GM10248 (cell line): Measurements from ENCODE around the gene MT1B.

ENCODE experiments used
- CTCF ChIA-PET: fragments of 300-600 bp; sonication (Branson Sonifier 250); formaldehyde crosslinking; extraction: SDS; loops from one replicate; lab custom pipeline; 2021; ENCODE audit warnings: antibody characterized with exemption; lab: Yijun Ruan, JAX
- POLR2A ChIA-PET: fragments of 350-650 bp; sonication (Branson Sonifier 250); formaldehyde crosslinking; extraction: SDS; loops from one replicate; lab custom pipeline; 2020; ENCODE audit warnings: antibody characterized with exemption; lab: Yijun Ruan, JAX
- DNase-seq: peaks from one replicate; pipeline ENCODE4 v3.0.0; 2012; ENCODE audit errors: extremely low spot score
- TF ChIP-seq, protein P1 (sequence below): IDR thresholded peaks from 2 replicates; pipeline ENCODE4 v1.5.1; 2012; ENCODE audit warnings: mild to moderate bottlenecking, low read depth; ENCODE audit errors: extremely low read depth, missing control alignments, control extremely low read depth

The MT1B gene

DNA sequence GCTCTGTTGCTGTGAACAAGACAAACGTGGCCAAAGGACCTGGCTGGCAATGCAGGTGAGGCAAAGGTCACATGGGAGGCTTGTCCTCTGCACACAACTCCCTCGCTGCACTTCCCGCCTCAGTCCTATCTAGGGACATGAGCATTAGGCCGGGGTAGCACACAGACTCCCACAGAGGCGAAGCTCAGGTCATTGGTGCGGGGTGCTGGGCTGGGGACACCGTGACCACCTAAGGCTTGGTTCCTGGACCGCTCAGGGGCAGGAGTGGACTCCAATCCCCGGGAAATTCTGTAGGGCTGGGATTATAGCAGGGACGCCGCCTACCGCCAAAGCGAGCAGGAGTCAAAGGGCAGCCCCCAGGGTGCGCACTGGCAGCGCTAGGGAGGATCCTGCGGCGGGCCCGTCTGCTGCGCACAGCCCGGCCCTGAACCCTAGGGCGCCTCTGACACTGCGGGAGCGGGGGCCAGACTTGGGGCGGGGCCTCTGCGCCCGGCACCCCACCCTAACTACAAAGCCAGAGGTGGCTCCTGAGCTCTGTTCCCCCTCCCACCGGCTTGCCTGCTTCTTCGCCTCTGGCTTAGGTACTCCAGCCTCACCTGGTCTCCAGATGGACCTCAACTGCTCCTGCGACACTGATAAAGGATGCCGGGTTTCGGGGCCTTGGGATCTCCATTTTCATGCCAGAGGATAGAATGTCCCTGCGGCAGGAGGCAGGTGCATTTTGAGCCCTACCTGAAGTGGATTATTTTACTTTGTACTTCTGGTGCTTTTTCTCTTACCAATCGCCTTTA is 3.9 kb upstream of the MT1B start:
- ChIA-PET POLR2A (no interaction called here), CTCF (no interaction called here)
- TF ChIP-seq, protein P1, sequence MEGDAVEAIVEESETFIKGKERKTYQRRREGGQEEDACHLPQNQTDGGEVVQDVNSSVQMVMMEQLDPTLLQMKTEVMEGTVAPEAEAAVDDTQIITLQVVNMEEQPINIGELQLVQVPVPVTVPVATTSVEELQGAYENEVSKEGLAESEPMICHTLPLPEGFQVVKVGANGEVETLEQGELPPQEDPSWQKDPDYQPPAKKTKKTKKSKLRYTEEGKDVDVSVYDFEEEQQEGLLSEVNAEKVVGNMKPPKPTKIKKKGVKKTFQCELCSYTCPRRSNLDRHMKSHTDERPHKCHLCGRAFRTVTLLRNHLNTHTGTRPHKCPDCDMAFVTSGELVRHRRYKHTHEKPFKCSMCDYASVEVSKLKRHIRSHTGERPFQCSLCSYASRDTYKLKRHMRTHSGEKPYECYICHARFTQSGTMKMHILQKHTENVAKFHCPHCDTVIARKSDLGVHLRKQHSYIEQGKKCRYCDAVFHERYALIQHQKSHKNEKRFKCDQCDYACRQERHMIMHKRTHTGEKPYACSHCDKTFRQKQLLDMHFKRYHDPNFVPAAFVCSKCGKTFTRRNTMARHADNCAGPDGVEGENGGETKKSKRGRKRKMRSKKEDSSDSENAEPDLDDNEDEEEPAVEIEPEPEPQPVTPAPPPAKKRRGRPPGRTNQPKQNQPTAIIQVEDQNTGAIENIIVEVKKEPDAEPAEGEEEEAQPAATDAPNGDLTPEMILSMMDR: no peak
- no peak for DNase-seq

DNA sequence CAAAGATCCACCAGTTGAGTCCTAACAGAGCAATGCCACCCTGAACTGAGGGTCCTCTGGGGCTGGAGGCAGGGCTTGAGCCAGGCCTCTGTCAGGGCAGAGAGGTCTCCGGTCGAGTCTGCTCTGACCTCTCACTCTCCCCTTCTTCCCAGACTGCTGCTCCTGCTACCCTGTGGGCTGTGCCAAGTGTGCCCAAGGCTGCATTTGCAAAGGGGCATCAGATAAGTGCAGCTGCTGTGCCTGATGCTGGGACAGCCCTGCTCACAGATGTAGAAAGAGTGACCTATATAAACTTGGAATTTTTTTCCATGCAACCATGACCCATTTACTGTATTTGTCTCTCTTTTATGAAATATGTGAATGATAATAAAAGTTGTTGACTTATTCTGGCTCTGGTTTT is 2.4 kb upstream of the MT1B start:
- DNase-seq: no peak
- CTCF ChIA-PET: no interaction called here
- TF ChIP-seq, protein P1: no peak
- POLR2A ChIA-PET: no interaction called here

DNA sequence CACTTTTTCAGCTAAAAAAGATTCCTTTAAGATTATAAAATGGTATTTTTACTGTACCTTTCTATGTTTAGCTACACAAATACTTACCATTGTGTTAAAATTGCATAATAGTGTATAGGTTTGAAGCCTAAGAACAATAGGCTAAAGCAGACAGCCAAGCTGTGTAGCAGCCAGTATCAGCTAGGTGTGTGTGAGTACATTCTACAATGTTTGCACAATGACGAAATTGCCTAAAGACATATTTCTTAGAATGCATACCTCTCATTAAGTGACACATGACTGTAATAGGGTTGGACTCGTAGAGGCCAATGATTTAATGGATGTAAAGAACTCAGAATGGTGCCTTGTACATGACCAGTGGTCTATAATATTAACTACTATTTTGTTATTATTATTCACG is 1.9 kb upstream of the MT1B start:
- POLR2A ChIA-PET: no interaction called here
- TF ChIP-seq, protein P1: no peak
- CTCF ChIA-PET: no interaction called here

DNA sequence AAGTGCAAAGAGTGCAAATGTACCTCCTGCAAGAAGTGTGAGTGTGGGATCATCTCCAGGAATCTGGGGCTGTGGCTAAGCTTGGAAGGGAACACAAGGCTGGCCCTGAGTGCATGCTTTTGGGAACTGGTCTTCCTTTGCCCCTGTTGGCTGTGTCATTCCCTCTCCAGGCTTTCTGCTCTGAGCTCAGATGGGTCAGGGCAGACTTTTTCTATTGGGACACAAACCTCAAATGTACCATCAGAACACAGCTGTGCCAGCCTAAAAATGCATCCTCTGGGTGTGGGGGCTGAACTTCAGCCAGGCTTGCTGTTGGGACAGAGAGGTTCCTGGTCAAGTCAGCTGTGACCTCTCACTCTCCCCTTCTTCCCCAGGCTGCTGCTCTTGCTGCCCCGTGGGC is 914 bp downstream of the MT1B start:
- TF ChIP-seq, protein P1: no peak
- DNase-seq: no peak
- ChIA-PET CTCF (interaction anchor here (1.0 to 1.6 kb wide), 2 partner anchors 9 to 49 kb away, joined by 3 to 4 read pairs; no protein-coding TSS in a partner anchor), POLR2A (interaction anchor here (0.6 kb wide), 1 partner anchor 83 kb away, joined by 3 read pairs; no protein-coding TSS in a partner anchor)

More for the DNA sequence above, 1.9 kb upstream of the MT1B start:
- DNase-seq: no peak

DNA sequence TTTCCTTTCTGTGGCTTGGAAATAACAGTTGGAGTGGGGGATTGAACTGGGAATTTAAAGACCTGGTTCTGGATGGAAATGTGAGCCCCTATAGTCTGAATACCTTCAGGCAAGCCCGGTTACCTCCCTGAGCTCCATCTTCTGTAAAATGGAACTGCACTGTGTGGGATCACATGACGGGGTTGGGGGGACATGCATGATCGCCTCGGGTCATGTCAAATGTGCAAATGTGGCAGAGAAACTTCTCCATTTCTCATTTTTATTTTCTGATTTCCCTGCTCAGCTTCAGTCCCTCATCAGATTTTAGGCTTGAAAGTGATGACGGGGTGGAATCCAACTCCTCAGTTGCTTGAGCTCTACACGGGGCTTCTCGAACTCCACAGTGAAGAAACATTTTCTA is 1.5 kb downstream of the MT1B start:
- TF ChIP-seq, protein P1: no peak
- CTCF ChIA-PET: interaction anchor here (1.0 to 1.6 kb wide), 2 partner anchors 8 to 49 kb away, joined by 3 to 4 read pairs; no protein-coding TSS in a partner anchor
- no peak for DNase-seq
- POLR2A ChIA-PET: no interaction called here

DNA sequence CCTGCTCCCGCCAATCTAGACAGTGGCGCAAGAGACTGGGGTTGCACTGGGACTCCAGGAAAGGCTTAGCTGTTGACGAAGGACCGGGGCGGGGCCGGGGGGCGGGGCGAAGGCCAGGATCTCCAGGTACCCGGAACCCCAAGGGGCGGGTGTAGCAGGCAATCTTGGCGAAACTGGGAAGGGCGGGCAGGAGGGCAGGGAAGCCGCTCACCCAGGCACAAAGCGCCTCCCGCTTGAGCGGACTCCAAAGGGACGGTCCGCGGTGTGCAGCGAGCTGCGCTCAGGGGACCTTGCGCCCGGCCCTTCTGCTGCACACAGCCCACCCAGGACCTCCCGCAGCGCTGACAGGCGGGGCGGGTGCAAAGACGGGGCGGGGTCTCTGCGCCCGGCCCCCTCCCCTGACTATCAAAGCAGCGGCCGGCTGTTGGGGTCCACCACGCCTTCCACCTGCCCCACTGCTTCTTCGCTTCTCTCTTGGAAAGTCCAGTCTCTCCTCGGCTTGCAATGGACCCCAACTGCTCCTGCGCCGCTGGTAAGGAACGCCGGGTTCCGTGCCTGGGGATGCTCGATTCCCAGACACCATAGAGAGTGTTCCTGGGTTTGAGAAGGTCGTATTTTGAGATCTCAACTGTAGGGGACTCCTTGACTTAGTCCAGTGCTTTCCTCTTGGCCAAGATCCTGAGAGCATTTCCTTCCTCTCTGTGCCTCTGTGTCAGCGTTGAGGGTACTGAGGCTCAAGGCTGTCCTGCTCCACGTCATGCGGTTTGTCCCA is 6.1 kb downstream of the MT1B start, which contains the start of gene MT1F:
MT1F (plus strand) TSS at position 405 of the 772 bp plus-strand sequence; CDS start at position 505, 100 bp downstream.
- ChIA-PET POLR2A (no interaction called here), CTCF (no interaction called here)
- peak; percentile 37 for DNase-seq
- TF ChIP-seq, protein P1: no peak
